NCI-H510A treated with DMSO at 0.1 percent for 48 hours (cell line): ENCODE data around the gene MTFR1L.

Source experiments
- DNase-seq: peaks from one replicate; lab custom pipeline; 2025; lab: John Stamatoyannopoulos, UW

Gene MTFR1L

GRCh38 chr1:25790472-25790871 lies 29.3 kb upstream of the MTFR1L start:
- DNase-seq = no peak

GRCh38 chr1:25792115-25792514 lies 27.6 kb upstream of the MTFR1L start:
- no peak for DNase-seq

- no peak for DNase-seq
These were observed 26.1 kb upstream of the MTFR1L start for GRCh38 chr1:25793585-25794170.

- DNase-seq = no peak
These were observed 25.4 kb upstream of the MTFR1L start for GRCh38 chr1:25794325-25794724.

GRCh38 chr1:25795211-25795610 lies 24.5 kb upstream of the MTFR1L start:
- no peak for DNase-seq

GRCh38 chr1:25795946-25796810 lies 23.6 kb upstream of the MTFR1L start:
- DNase-seq = peak; percentile 83

GRCh38 chr1:25796811-25797458 lies 22.8 kb upstream of the MTFR1L start:
- peak; percentile 83 for DNase-seq

- no peak for DNase-seq
These were observed 21.8 kb upstream of the MTFR1L start for GRCh38 chr1:25797939-25798338.

- no peak for DNase-seq
These were observed 20.9 kb upstream of the MTFR1L start for GRCh38 chr1:25798666-25799351.

- DNase-seq = no peak
These were observed 20.3 kb upstream of the MTFR1L start for GRCh38 chr1:25799352-25799934.

GRCh38 chr1:25799935-25800702 lies 19.6 kb upstream of the MTFR1L start, which contains the start of gene SELENON:
Gene SELENON (plus strand): TSS chr1:25800193. CDS start chr1:25800231, 38 bp downstream.
- peak; percentile 62 for DNase-seq

GRCh38 chr1:25800703-25801377 lies 18.9 kb upstream of the MTFR1L start:
- no peak for DNase-seq

- DNase-seq = peak; percentile 59
These were observed 16.8 kb upstream of the MTFR1L start for GRCh38 chr1:25802915-25803314.

- no peak for DNase-seq
These were observed 16.4 kb upstream of the MTFR1L start for GRCh38 chr1:25803368-25803767.

- no peak for DNase-seq
These were observed 15.3 kb upstream of the MTFR1L start for GRCh38 chr1:25804244-25804963.

- DNase-seq = no peak
These were observed 14.5 kb upstream of the MTFR1L start for GRCh38 chr1:25804964-25805862.

GRCh38 chr1:25805863-25806225 lies 13.9 kb upstream of the MTFR1L start:
- DNase-seq = no peak

- DNase-seq = no peak
These were observed 13.3 kb upstream of the MTFR1L start for GRCh38 chr1:25806418-25806817.
